IPS-20b (cell line): ENCODE measurements around the gene OR52E1.

Experiments
- H3K27ac ChIP-seq: one replicate; pipeline ENCODE4 v1.5.1; 2013; ENCODE audit warnings: low read length
- H3K27me3 ChIP-seq: 2 replicates; pipeline ENCODE4 v1.6.1; 2013; ENCODE audit warnings: mild to moderate bottlenecking, low read length, inconsistent platforms; ENCODE audit not compliant: insufficient read depth
- H3K36me3 ChIP-seq: 2 replicates; pipeline ENCODE4 v1.6.1; 2013; ENCODE audit warnings: low read depth, mild to moderate bottlenecking, inconsistent platforms, low read length, moderate library complexity; ENCODE audit not compliant: insufficient read depth
- H3K4me1 ChIP-seq: 2 replicates; pipeline ENCODE4 v1.6.1; 2013; ENCODE audit warnings: mild to moderate bottlenecking, control low read depth, inconsistent platforms, low read length, moderate library complexity; ENCODE audit not compliant: insufficient read depth
- H3K4me3 ChIP-seq: 2 replicates; pipeline ENCODE4 v1.5.1; 2013; ENCODE audit warnings: mild to moderate bottlenecking, low read length, inconsistent platforms
- H3K9ac ChIP-seq: 2 replicates; pipeline ENCODE4 v1.6.1; 2013; ENCODE audit warnings: low read depth, mild to moderate bottlenecking, inconsistent platforms, low read length, moderate library complexity
- H3K9me3 ChIP-seq: 2 replicates; pipeline ENCODE4 v1.6.1; 2013; ENCODE audit warnings: mild to moderate bottlenecking, low read depth, low read length, inconsistent platforms; ENCODE audit not compliant: insufficient read depth

Gene OR52E1

GRCh38 chr11:5065027-5065426 is 4.3 kb upstream of the OR52E1 start:
- no peaks in the 10 kb centered on the region for H3K9me3 ChIP-seq
- H3K27ac ChIP-seq, result no peak overlapping the region
- no peak overlapping the region for H3K9ac ChIP-seq
- H3K36me3 ChIP-seq, result no peaks in the 10 kb centered on the region
- no peaks in the 10 kb centered on the region for H3K4me1 ChIP-seq
- H3K4me3 ChIP-seq, result no peak overlapping the region
- no peaks in the 10 kb centered on the region for H3K27me3 ChIP-seq

DNA sequence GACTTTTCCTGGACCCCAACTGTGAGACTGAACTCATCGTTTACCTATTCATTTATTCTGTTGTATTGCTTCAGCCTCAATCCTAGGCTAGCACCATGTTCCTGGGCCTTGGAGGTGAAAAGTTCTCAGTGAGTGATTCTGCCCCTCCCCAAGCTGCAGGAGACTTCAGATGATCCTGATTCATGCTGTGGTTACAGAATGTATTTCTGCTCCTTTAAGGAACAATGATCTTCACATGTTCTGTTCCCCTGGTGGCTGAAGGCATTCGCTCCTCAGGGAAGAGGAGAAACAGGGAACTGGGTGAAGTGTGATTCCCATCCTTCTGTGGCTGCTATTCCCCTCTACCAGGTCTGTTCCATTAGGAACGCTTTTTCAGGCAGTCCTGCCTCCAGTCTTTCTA is 2.4 kb downstream of the OR52E1 start:
- H3K4me1 ChIP-seq, result no peaks in the 10 kb centered on the region; the same call in 1 of the 2 replicates
- H3K27me3 ChIP-seq, result no peaks in the 10 kb centered on the region
- H3K9me3 ChIP-seq, result no peaks in the 10 kb centered on the region
- no peak overlapping the region for H3K27ac ChIP-seq
- no peaks in the 10 kb centered on the region for H3K36me3 ChIP-seq
- no peak overlapping the region for H3K4me3 ChIP-seq
- no peak overlapping the region for H3K9ac ChIP-seq

DNA sequence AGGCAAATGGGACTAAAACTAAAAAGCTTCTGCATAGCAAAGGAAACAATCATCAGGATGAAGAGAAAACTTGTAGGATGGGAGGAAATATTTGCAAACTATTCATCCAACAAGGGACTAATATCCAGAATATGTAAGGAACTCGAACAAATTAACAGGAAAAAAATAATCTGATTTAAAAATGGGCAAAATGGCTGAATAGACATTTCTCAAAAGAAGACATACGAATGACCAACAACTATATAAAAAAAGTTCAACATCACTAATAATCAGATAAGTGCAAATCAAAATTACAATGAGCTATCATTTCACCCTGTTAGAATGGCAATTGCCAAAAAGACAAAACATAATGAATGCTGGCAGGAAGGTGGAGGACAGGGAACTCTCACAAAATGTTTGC is 12.0 kb downstream of the OR52E1 start:
- no peaks in the 10 kb centered on the region for H3K36me3 ChIP-seq
- H3K9ac ChIP-seq, result no peak overlapping the region
- H3K27me3 ChIP-seq, result no peaks in the 10 kb centered on the region
- no peak overlapping the region for H3K27ac ChIP-seq
- no peaks in the 10 kb centered on the region for H3K4me1 ChIP-seq
- H3K9me3 ChIP-seq, result no peaks in the 10 kb centered on the region
- no peak overlapping the region for H3K4me3 ChIP-seq

GRCh38 chr11:5083602-5084001 is 14.2 kb downstream of the OR52E1 start:
- Histone ChIP-seq H3K9me3 (no peaks in the 10 kb centered on the region), H3K36me3 (no peaks in the 10 kb centered on the region), H3K27ac (no peak overlapping the region), H3K27me3 (no peaks in the 10 kb centered on the region), H3K4me3 (no peak overlapping the region), H3K4me1 (no peaks in the 10 kb centered on the region), H3K9ac (no peak overlapping the region)

GRCh38 chr11:5088556-5088955 is 19.2 kb downstream of the OR52E1 start:
- Histone ChIP-seq H3K9ac (no peak overlapping the region), H3K4me3 (no peak overlapping the region), H3K36me3 (no peaks in the 10 kb centered on the region), H3K27ac (no peak overlapping the region), H3K27me3 (no peaks in the 10 kb centered on the region), H3K4me1 (no peaks in the 10 kb centered on the region), H3K9me3 (no peaks in the 10 kb centered on the region)

GRCh38 chr11:5090668-5091067 is 21.3 kb downstream of the OR52E1 start:
- no peak overlapping the region for H3K27ac ChIP-seq
- no peak overlapping the region for H3K4me3 ChIP-seq
- H3K36me3 ChIP-seq, result no peaks in the 10 kb centered on the region
- H3K4me1 ChIP-seq, result no peaks in the 10 kb centered on the region
- no peaks in the 10 kb centered on the region for H3K9me3 ChIP-seq
- H3K9ac ChIP-seq, result no peak overlapping the region
- no peaks in the 10 kb centered on the region for H3K27me3 ChIP-seq

DNA sequence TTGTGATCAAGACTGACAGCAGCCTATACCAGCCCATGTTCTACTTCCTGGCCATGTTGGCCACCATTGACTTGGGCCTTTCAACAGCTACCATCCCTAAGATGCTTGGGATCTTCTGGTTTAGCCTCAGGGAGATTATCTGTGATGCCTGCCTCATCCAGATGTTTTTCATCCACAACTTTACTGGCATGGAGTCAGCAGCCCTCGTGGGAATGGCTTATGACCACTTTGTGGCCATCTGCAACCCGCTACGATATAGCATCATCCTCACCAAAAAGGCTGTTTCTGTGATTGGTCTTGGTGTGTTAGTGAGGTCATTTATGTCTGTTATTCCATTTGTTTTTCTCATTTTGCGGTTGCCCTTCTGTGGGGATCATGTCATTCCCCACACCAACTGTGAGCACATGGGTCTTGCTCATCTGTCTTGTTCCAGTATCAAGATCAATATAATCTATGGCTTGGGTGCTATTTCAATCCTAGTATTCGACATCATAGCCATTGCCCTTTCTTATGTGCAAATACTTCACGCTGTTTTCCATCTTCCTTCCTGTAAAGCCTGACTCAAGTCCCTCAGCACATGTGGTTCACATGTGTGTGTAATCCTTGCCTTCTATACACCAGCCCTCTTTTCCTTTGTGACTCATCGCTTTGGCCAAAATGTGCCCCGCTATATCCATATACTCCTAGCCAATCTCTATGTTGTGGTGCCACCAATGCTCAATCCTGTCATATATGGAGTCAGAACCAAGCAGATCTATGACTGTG is 23.6 kb downstream of the OR52E1 start:
- H3K4me1 ChIP-seq, result no peaks in the 10 kb centered on the region
- H3K36me3 ChIP-seq, result no peaks in the 10 kb centered on the region
- no peaks in the 10 kb centered on the region for H3K27me3 ChIP-seq
- H3K4me3 ChIP-seq, result no peak overlapping the region
- H3K27ac ChIP-seq, result no peak overlapping the region
- H3K9me3 ChIP-seq, result no peaks in the 10 kb centered on the region
- H3K9ac ChIP-seq, result no peak overlapping the region

DNA sequence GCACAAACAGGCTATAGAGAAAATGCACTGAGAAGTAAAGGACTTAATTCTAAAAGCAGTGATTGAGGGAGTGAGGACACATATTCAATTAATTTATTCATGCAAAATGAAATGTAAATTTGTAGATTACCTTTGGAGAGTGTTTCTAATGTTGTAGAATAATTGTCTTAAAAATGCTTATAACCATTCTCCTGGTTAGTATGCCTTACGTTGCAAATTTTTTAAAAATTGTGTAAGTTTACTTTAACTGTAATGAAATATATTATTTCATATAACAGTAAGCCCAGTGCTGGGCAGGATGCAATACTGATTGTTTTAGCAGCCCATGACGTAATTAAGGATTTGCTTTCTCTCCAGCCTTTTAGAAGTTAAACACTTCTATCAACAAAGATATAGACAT is 26.6 kb downstream of the OR52E1 start:
- H3K4me3 ChIP-seq, result no peak overlapping the region
- no peaks in the 10 kb centered on the region for H3K9me3 ChIP-seq
- H3K9ac ChIP-seq, result no peak overlapping the region
- H3K27me3 ChIP-seq, result no peaks in the 10 kb centered on the region
- H3K27ac ChIP-seq, result no peak overlapping the region
- H3K4me1 ChIP-seq, result no peaks in the 10 kb centered on the region
- H3K36me3 ChIP-seq, result no peaks in the 10 kb centered on the region

- H3K4me1 ChIP-seq, result no peaks in the 10 kb centered on the region
- H3K36me3 ChIP-seq, result no peaks in the 10 kb centered on the region
- no peaks in the 10 kb centered on the region for H3K27me3 ChIP-seq
- H3K4me3 ChIP-seq, result no peak overlapping the region
- H3K9me3 ChIP-seq, result no peaks in the 10 kb centered on the region
- no peak overlapping the region for H3K9ac ChIP-seq
- no peak overlapping the region for H3K27ac ChIP-seq
Measured at GRCh38 chr11:5102246-5102645, 32.9 kb downstream of the OR52E1 start.

GRCh38 chr11:5103066-5103465 is 33.7 kb downstream of the OR52E1 start:
- no peaks in the 10 kb centered on the region for H3K36me3 ChIP-seq
- H3K27ac ChIP-seq, result no peak overlapping the region
- no peaks in the 10 kb centered on the region for H3K4me1 ChIP-seq
- no peak overlapping the region for H3K4me3 ChIP-seq
- no peaks in the 10 kb centered on the region for H3K27me3 ChIP-seq
- H3K9ac ChIP-seq, result no peak overlapping the region
- no peaks in the 10 kb centered on the region for H3K9me3 ChIP-seq

DNA sequence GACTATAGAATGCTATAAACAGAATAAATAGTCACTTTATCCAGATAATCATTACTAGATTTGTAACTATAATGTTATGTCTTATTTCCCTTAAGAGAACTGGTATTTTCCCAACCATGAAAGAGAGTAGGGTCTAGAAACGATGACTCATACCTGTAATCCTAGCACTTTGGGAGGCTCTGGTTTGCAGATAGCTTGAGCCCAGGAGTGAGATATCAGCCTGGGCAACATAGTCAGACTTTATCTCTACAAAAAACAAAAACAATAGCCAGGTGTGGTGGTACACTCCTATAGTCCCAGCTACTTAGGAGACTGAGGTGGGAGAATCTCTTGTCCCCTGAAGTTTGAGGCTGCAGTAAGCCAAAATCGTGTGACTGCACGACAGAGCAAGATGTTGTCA is 37.9 kb downstream of the OR52E1 start:
- no peak overlapping the region for H3K27ac ChIP-seq
- H3K4me3 ChIP-seq, result no peak overlapping the region
- no peak overlapping the region for H3K9ac ChIP-seq
- H3K9me3 ChIP-seq, result no peaks in the 10 kb centered on the region
- no peaks in the 10 kb centered on the region for H3K4me1 ChIP-seq
- H3K36me3 ChIP-seq, result no peaks in the 10 kb centered on the region
- no peaks in the 10 kb centered on the region for H3K27me3 ChIP-seq

- no peak overlapping the region for H3K27ac ChIP-seq
- H3K36me3 ChIP-seq, result no peaks in the 10 kb centered on the region
- H3K4me3 ChIP-seq, result no peak overlapping the region
- H3K27me3 ChIP-seq, result no peaks in the 10 kb centered on the region
- H3K9ac ChIP-seq, result no peak overlapping the region
- no peaks in the 10 kb centered on the region for H3K4me1 ChIP-seq
- H3K9me3 ChIP-seq, result no peaks in the 10 kb centered on the region
Measured at GRCh38 chr11:5115339-5115738, 46.0 kb downstream of the OR52E1 start.
